Measurements from ENCODE around the gene OTOP3. TPM values are rescaled to one million over a fixed set of nuclear protein-coding genes. Genes with fewer than 3 reads are reported as not detected.
A peak's percentile ranks its signal among the peaks of the same experiment; 100 is the strongest.
"Not testable (repeated sequence)": the region's sequence is repeated elsewhere in the genome, so short reads cannot be mapped to it uniquely, and the experiment has no call there.

OTOP3 gene
- total RNA-seq, 3 donors from 2014 or later (not counting 1 experiment from before 2014, with no cell fraction given) = not detected

DNA sequence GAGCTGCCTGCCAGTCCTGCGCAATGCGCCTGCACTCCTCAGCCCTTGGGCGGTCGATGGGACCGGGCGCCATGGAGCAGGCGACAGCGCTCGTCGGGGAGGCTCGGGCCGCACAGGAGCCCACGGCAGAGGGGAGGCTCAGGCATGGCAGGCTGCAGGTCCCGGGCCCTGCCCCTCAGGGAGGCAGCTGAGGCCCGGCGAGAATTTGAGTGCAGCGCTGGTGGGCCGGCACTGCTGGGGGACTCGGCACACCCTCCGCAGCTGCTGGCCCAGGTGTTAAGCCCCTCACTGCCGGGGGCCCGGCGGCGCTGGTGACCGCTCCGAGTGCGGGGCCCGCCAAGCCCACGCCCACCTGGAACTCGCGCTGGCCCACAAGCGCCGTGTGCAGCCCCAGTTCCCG is 28.7 kb upstream of the OTOP3 start:
- intact Hi-C loops (cut with micrococcal nuclease) = no loop called here
- Mint-ChIP-seq H3K27me3 (ENCODE audit: low read depth in 2 of 2) (peaks cover 0 to 3% of the 10 kb centered on the region in 2 donors), H3K36me3 (no peaks in the 10 kb centered on the region), H3K4me1 (no peaks in the 10 kb centered on the region), H3K4me3 (no peak overlapping the region), H3K27ac (no peak overlapping the region), H3K9me3 (no peaks in the 10 kb centered on the region)
- no peak overlapping the region for H3K27ac ChIP-seq (ENCODE audit: low read length)
- no peaks in the 10 kb centered on the region for H3K27me3 ChIP-seq (ENCODE audit: control insufficient read depth, insufficient read depth, low read length)
- no peak for ATAC-seq
- 96% methylated on average over 34 of the region's 34 CpGs for WGBS (ENCODE audit: insufficient coverage)
- TF ChIP-seq, protein P1, sequence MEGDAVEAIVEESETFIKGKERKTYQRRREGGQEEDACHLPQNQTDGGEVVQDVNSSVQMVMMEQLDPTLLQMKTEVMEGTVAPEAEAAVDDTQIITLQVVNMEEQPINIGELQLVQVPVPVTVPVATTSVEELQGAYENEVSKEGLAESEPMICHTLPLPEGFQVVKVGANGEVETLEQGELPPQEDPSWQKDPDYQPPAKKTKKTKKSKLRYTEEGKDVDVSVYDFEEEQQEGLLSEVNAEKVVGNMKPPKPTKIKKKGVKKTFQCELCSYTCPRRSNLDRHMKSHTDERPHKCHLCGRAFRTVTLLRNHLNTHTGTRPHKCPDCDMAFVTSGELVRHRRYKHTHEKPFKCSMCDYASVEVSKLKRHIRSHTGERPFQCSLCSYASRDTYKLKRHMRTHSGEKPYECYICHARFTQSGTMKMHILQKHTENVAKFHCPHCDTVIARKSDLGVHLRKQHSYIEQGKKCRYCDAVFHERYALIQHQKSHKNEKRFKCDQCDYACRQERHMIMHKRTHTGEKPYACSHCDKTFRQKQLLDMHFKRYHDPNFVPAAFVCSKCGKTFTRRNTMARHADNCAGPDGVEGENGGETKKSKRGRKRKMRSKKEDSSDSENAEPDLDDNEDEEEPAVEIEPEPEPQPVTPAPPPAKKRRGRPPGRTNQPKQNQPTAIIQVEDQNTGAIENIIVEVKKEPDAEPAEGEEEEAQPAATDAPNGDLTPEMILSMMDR (IDR thresholded peaks at IDR 0.05) = no peak
- H3K36me3 ChIP-seq (ENCODE audit: control insufficient read depth, insufficient read depth, low read length) = no peaks in the 10 kb centered on the region
- H3K4me3 ChIP-seq (ENCODE audit: low read length) = no peak overlapping the region
- no peaks in the 10 kb centered on the region for H3K9me3 ChIP-seq (ENCODE audit: control insufficient read depth, insufficient read depth, low read length)
- no peak for DNase-seq
- H3K4me1 ChIP-seq (ENCODE audit: control insufficient read depth, insufficient read depth, low read length) = no peaks in the 10 kb centered on the region

DNA sequence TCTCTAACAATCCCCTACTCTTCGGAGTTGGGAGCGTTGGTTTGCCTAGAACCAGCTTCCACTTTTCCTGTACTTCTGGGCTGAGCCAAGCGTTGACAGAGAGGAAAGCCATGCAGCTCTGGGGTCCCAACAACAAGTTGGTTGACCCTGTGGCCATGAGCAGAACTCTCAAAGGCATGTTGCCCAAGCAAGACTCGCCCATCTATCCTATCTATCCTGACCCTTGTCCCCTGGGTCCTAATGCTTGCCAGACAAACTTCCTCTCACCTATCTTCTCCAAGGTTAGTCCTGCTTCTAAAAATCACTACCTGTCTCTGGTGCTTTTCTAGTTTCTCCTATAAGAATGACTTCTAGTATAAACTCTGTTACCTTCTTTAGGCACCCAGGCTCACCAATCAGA is 26.6 kb upstream of the OTOP3 start:
- H3K4me1 Mint-ChIP-seq; H3K4me1 ChIP-seq (ENCODE audit: control insufficient read depth, insufficient read depth, low read length); H3K4me3 ChIP-seq (ENCODE audit: low read length); DNase-seq; H3K9me3 ChIP-seq (ENCODE audit: control insufficient read depth, insufficient read depth, low read length); H3K27ac ChIP-seq (ENCODE audit: low read length); H3K9me3 Mint-ChIP-seq; H3K27ac Mint-ChIP-seq; H3K27me3 Mint-ChIP-seq (ENCODE audit: low read depth in 2 of 2); intact Hi-C loops (cut with micrococcal nuclease); ATAC-seq; H3K36me3 Mint-ChIP-seq; H3K4me3 Mint-ChIP-seq; H3K27me3 ChIP-seq (ENCODE audit: control insufficient read depth, insufficient read depth, low read length); H3K36me3 ChIP-seq (ENCODE audit: control insufficient read depth, insufficient read depth, low read length): not testable (repeated sequence)
- WGBS (ENCODE audit: insufficient coverage) = 81% methylated on average over 4 of the region's 4 CpGs

DNA sequence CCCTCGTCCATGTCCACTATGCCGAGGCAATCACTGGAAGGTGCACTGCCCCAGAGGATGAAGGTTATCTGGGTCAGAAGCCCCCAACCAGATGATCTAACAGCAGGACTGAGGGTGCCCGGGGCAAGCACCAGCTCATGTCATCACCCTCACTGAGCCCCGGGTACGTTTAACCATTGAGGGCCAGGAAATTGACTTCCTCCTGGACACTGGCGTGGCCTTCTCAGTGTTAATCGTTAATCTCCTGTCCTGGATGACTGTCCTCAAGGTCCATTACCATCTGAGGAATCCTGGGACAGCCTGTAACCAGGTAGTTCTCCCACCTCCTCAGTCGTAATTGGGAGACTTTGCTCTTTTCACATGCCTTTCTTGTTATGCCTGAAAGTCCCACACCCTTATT is 24.3 kb upstream of the OTOP3 start:
- H3K27ac ChIP-seq (ENCODE audit: low read length); intact Hi-C loops (cut with micrococcal nuclease); DNase-seq; H3K4me3 ChIP-seq (ENCODE audit: low read length); H3K36me3 ChIP-seq (ENCODE audit: control insufficient read depth, insufficient read depth, low read length); H3K36me3 Mint-ChIP-seq; H3K9me3 Mint-ChIP-seq; H3K9me3 ChIP-seq (ENCODE audit: control insufficient read depth, insufficient read depth, low read length); H3K27me3 Mint-ChIP-seq (ENCODE audit: low read depth in 2 of 2); H3K4me1 Mint-ChIP-seq; H3K4me3 Mint-ChIP-seq; H3K4me1 ChIP-seq (ENCODE audit: control insufficient read depth, insufficient read depth, low read length); H3K27me3 ChIP-seq (ENCODE audit: control insufficient read depth, insufficient read depth, low read length); ATAC-seq; H3K27ac Mint-ChIP-seq: not testable (repeated sequence)
- WGBS (ENCODE audit: insufficient coverage) = 86% methylated on average over 7 of the region's 8 CpGs

DNA sequence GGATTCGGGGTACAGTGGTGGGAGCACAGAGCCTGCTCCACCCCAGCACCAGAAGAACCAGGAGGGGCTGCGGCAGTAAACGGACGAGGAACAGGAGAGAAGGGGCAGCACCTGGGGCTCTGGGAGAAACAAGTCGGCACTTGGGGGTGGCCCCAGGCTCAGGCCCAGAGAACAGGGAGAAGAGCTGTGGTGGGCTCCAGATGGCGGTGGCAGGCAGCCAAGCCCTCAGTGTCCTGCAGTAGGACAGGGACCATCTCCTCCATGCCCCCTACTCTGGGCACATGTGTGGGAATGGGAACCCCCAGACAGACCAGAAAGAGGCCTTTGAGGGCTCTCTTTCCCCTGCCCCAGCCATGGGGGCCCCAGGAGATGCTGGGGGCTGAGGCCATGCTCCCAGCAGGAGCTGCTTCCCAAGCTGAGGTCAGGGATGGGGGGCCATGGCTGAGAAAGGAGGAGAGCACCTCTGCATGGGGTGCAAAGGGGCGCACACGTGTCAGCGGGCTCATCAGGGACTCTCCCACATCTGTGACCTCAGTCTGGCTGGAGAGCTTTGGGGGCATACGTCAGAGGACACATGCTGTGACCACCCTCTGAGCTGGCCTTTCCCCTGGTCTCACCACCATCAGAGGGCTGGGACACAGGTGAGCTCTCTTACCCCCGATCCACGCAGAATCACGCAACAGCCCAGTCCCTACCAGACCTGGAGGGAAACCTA is 19.4 kb upstream of the OTOP3 start:
- intact Hi-C loops (cut with micrococcal nuclease) = no loop called here
- Histone ChIP-seq H3K4me1 (ENCODE audit: control insufficient read depth, insufficient read depth, low read length) (peaks cover 9% of the 10 kb centered on the region), H3K27me3 (ENCODE audit: control insufficient read depth, insufficient read depth, low read length) (no peaks in the 10 kb centered on the region), H3K36me3 (ENCODE audit: control insufficient read depth, insufficient read depth, low read length) (no peaks in the 10 kb centered on the region), H3K4me3 (ENCODE audit: low read length) (no peak overlapping the region), H3K27ac (ENCODE audit: low read length) (no peak overlapping the region), H3K9me3 (ENCODE audit: control insufficient read depth, insufficient read depth, low read length) (no peaks in the 10 kb centered on the region)
- Mint-ChIP-seq H3K4me1 (no peaks in the 10 kb centered on the region), H3K4me3 (no peak overlapping the region), H3K27ac (no peak overlapping the region), H3K27me3 (ENCODE audit: low read depth in 2 of 2) (peaks cover 0 to 8% of the 10 kb centered on the region in 2 donors), H3K9me3 (no peaks in the 10 kb centered on the region), H3K36me3 (no peaks in the 10 kb centered on the region)
- DNase-seq (no peak), ATAC-seq (peak in 1 of 3 donors; percentile 17)
- TF ChIP-seq, protein P1 (IDR thresholded peaks at IDR 0.05) = no peak
- WGBS (ENCODE audit: insufficient coverage) = 92% methylated on average over 13 of the region's 13 CpGs
